Erythroblast (primary cell): Measurements from ENCODE around the gene DICER1.

Experiments
- GATA1 ChIP-seq: IDR thresholded peaks from 2 replicates; pipeline ENCODE4 v1.6.1; 2011; ENCODE audit warnings: low read depth, mild to moderate bottlenecking, control low read depth, low read length, moderate library complexity
- POLR2A ChIP-seq: IDR thresholded peaks from 2 replicates; pipeline ENCODE4 v1.6.1; 2011; ENCODE audit warnings: mild to moderate bottlenecking, low read length

GRCh38 chr14:95121911-95122620 lies 35.3 kb downstream of the DICER1 start:
- TF ChIP-seq POLR2A = no peak
- TF ChIP-seq GATA1 = no peak
